Caki2 (cell line): ENCODE data around the gene COG6. TPM values are rescaled to one million over a fixed set of nuclear protein-coding genes. Genes with fewer than 3 reads are reported as not detected.

Experiments used
- DNase-seq: peaks from one replicate; pipeline ENCODE4 v3.0.0-alpha.2; 2015; ENCODE audit warnings: low read depth
- in situ Hi-C: cut with HindIII; loops from 2 replicates; pipeline ENCODE4 v1.10.0; 2016; ENCODE audit warnings: low sequenced_read_pairs, low pct_unique_long_range_greater_than_20kb, mixed read lengths
- total RNA-seq: library from RNA; depleted of rRNA; stranded (reverse); fragments of >200 nt; shearing (Covaris generic); gene quantifications from 2 replicates; pipeline ENCODE4 v1.2.3, GENCODE V29; 2014; ENCODE audit warnings: low replicate concordance; rRNA removed

COG6 gene
- total RNA-seq, 1 experiment from 2014 or later, result 9.3 TPM

GRCh38 chr13:39788102-39788501, 132.6 kb downstream of the COG6 start:
- no peak for DNase-seq
- in situ Hi-C loops, result no loop called here

DNA sequence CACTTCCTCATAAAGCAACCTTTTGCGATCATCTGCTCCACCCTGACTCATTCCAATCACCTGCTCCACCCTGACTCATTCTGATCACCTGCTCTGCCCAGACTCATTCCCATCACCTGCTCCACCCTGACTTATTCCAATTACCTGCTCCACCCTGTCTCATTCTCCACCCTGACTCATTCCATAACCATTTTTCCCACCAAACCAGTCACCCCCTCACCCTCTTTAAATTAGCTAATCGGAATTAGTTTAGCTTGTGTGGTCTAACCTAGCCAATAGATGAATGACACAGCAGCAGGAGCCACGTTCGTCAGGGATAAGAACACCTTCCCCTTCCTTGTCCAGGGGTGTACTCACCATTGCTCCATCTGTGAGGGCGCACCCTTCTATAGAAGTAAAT, 134.0 kb downstream of the COG6 start:
- in situ Hi-C loops, result no loop called here
- DNase-seq, result no peak

Other genes with a start within 250 kb of the COG6 start
- gene LHFPL6, start 52.5 kb upstream of the COG6 start, total RNA-seq, result 1.7 and 3.1 TPM in 2 replicates